H1 (cell line): ENCODE data around the gene PPIH. TPM values are rescaled to one million over a fixed set of nuclear protein-coding genes. Genes with fewer than 3 reads are reported as not detected.

Source experiments
- CHD1 ChIP-seq: IDR thresholded peaks from 2 replicates; pipeline ENCODE4 v1.6.1; 2012; ENCODE audit warnings: low read depth, low read length, improper control_type of control experiment
- CREB1 ChIP-seq: IDR thresholded peaks from 2 replicates; pipeline ENCODE4 v1.6.1; 2012; ENCODE audit warnings: inconsistent platforms
- MAFK ChIP-seq: IDR thresholded peaks from 2 replicates; pipeline ENCODE4 v1.6.1; 2012; ENCODE audit warnings: low read depth, mild to moderate bottlenecking, improper control_type of control experiment, low read length
- PHF8 ChIP-seq: fragments of 200-600 bp; sonication (generic); conservative IDR thresholded peaks from 2 replicates; pipeline ENCODE4 v1.7.1; 2012; ENCODE audit warnings: low read depth, mild to moderate bottlenecking, inconsistent platforms, low read length, moderate library complexity
- RAD21 ChIP-seq, 2 experiments: IDR thresholded peaks in 1 of 2; conservative IDR thresholded peaks in 1 of 2; 2 replicates each; pipeline ENCODE4 v1.6.1; 2011; ENCODE audit warnings: low read depth in 2 of 2, low read length in 2 of 2, improper control_type of control experiment in 1 of 2, inconsistent platforms in 1 of 2, mild to moderate bottlenecking in 1 of 2, moderate library complexity in 1 of 2
- polyA plus RNA-seq, 7 experiments: library from polyadenylated mRNA; depleted of rRNA in 3 of 7; stranded (reverse) in 5 of 7; unstranded in 2 of 7; fragments of >200 nt in 5 of 7; fragments of 200-250 nt in 2 of 7; gene quantifications; 1 replicate in 5 of 7; 2 replicates in 1 of 7; 4 replicates in 1 of 7; pipeline versions ENCODE4 v1.2.1 to v1.2.3, GENCODE V29; 2011 to 2013; ENCODE audit warnings: missing spikeins in 2 of 7, mixed read lengths in 2 of 7
- total RNA-seq: library from RNA; stranded (reverse); fragmentation: NEBNext Ultra II Directional; extraction: Animal tissue kit (Norgen Biotek cat#: 25700); gene quantifications from 2 replicates; pipeline ENCODE4 v1.2.1, GENCODE V29; 2021
- TF ChIP-seq, protein P1 (sequence below): IDR thresholded peaks from 2 replicates; pipeline ENCODE4 v1.6.1; 2012; ENCODE audit warnings: low read length, inconsistent platforms

PPIH gene
- total and polyA plus RNA-seq, 2 of the 8 experiments (the other 6 are each of a cell fraction or from before 2014, with no cell fraction given), result 78.1 to 91.5 TPM

- TF ChIP-seq PHF8 (no peak), RAD21 (IDR thresholded peaks at IDR 0.05 in 1 of 2, conservative IDR thresholded peaks at IDR 0.05 in 1 of 2; ENCODE audit: low read depth in 2 of 2, low read length in 2 of 2) (no peak), CREB1 (no peak), MAFK (no peak), CHD1 (no peak)
- TF ChIP-seq, protein P1, sequence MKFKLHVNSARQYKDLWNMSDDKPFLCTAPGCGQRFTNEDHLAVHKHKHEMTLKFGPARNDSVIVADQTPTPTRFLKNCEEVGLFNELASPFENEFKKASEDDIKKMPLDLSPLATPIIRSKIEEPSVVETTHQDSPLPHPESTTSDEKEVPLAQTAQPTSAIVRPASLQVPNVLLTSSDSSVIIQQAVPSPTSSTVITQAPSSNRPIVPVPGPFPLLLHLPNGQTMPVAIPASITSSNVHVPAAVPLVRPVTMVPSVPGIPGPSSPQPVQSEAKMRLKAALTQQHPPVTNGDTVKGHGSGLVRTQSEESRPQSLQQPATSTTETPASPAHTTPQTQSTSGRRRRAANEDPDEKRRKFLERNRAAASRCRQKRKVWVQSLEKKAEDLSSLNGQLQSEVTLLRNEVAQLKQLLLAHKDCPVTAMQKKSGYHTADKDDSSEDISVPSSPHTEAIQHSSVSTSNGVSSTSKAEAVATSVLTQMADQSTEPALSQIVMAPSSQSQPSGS, result no peak
These were observed 34.2 kb downstream of the PPIH start (continued) for GRCh38 chr1:42692461-42692860.
